Stimulated activated CD8-positive, alpha-beta memory T cell treated with anti-CD3 and anti-CD28 coated beads, Interleukin-4, amount 100 ng/mL, for 48 hours (primary cell): Measurements from ENCODE around the gene SLC39A11.
"Not testable (repeated sequence)": the region's sequence is repeated elsewhere in the genome, so short reads cannot be mapped to it uniquely, and the experiment has no call there.

Source experiments
- DNase-seq: peaks from one replicate; pipeline ENCODE4 v3.0.0-alpha.2; 2020

The SLC39A11 gene

DNA sequence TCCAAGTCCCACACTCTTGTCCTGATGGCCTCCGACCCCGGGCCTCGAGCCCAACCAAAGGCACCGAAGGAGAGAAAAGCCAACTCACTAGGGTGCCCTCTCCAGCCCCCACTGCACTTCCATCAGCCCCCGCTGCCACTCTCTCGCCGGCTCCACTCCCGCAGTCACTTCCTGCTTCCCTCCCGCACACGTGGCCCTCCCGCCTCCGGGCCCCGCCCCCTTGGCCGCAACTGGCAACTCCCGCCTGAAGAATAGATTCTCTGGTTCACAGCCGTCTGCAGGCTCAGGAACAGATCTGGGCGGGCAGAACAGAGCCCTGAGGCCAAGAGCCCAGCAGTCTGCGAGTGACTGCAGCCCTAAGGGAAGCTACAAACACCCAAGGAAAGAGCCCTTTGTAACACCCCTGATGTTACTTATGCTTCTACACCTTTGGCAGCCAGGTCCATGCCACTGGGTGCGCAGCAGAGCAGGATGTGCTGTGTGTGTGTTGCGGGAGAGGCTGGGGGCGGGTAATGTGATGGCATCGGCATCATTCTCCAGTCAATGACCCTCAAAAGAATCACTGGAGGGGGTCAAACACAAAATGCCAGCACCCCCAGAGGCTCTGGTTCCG lies at the start of gene SLC39A11:
TSS of gene SLC39A11 (minus strand) at position 166 of the 613 bp plus-strand sequence. CDS start 3,924 bp downstream, outside the sequence.
- peak; percentile 93 for DNase-seq

DNA sequence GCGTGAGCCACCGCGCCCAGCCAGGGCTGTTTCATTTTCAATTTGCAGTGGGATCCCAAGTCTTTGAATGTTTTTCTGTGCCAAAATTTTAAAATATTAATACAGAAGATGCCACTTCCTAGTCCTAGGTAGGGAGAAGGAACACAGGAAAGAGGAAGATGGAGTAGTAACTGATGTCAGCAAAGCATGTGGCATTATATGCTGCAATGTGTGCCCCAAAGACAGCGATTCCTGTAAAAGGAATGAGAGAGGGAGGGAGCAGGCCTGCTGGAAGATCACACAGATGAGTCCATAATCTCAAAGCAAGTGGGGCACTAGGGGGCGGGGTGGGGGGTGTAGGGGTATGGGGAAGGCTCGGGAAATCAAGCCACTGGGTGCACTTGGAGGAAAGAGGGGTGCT lies 48.9 kb upstream of the SLC39A11 start:
- DNase-seq, result no peak

GRCh38 chr17:73140566-73140965 lies 48.1 kb upstream of the SLC39A11 start:
- no peak for DNase-seq

- no peak for DNase-seq
These were observed 46.8 kb upstream of the SLC39A11 start for GRCh38 chr17:73139296-73139695.

GRCh38 chr17:73138541-73139138 lies 46.2 kb upstream of the SLC39A11 start:
- no peak for DNase-seq

GRCh38 chr17:73137376-73137775 lies 44.9 kb upstream of the SLC39A11 start:
- no peak for DNase-seq

- no peak for DNase-seq
These were observed 43.3 kb upstream of the SLC39A11 start for GRCh38 chr17:73135766-73136165.

- no peak for DNase-seq
These were observed 41.6 kb upstream of the SLC39A11 start for GRCh38 chr17:73133911-73134649.

GRCh38 chr17:73132085-73132492 lies 39.6 kb upstream of the SLC39A11 start:
- no peak for DNase-seq

DNA sequence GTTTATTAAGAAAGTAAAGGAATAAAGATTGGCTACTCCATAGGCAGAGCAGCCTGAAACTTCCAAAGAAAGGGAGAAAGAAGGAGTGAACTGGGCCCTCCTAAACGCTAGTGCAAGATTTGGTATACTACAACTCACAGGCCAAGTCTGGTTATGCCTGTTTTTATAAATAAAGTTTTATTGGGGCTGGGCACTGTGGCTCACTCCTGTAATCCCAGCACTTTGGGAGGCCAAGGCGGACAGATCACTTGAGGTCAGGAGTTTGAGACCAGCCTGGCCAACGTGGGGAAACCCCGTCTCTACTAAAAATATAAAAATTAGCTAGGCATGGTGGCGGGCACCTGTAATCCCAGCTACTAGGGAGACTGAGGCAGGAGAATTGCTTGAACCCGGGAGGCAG lies 39.0 kb upstream of the SLC39A11 start:
- not testable (repeated sequence) for DNase-seq

DNA sequence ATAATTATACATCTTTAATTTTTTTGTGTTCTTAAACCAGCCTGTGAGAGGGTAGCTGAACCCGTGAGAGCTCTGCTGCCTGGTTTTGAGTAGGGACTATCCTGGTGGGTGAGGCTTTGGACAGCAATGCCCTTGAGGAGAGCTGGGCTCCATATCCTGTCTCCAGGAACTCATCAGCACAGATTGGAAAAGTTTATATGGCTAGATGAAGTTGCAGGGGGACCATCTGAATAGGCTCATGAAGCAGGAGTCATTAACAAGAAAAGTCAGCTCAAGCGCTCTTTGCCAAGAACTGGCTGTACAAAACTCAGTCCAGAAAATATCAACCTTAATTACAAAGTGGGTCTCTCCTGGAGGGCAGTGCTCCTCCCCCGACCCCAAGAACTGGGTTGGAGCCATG lies 38.5 kb upstream of the SLC39A11 start:
- no peak for DNase-seq

DNA sequence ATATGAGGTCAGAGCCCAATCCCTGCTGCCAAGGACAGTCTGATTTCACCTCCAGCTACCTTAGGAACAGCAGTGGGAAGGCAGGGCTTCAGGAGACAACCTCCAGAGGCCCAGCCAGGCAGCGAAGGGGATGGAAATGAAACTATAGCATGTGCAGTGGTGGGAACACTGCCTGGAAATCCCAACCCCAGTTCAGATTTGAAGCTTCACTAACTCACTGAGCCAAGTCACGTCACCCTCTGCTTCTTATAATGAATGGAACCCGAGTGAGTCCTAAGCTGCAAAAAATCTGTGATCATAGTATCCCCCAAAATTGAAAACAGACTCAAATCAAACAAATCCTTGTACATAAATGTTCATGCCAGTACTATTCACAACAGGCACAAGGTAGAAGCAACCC lies 36.0 kb upstream of the SLC39A11 start:
- no peak for DNase-seq

DNA sequence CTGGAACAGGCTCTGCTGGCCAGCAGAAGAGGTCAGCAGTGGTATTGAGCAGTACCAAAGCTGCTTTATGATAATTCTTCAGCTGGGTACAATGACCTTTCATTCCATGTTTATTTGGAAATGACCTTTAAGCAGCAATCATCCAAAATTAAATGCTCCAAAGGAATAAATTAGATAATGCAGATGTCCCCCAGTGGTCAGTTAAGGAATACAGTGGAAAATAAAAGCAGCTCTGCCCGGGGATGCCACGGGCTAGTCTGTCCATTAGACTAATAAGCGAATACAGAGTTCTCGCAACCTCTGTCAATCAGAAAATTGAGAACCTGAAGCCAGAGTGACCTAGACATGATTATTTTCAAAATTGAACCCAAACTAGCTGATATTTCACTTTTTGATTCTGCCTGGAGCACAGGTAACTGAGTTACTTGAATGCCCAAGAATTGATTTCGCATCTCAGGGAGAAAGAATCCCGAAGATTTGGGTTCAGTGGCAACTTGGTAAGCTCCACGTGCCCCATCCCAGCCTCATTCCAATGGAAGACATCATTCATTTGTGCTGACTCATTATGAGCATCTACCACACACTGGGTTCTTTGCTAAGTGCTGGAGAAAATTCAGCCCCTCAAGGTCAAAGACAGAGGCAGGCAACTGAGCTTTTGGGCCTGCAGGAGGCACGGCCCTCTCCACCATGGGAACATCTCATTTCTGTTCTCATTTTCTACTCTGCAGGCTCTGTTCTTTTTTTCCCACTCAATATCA lies 34.4 kb upstream of the SLC39A11 start:
- no peak for DNase-seq

- DNase-seq, result no peak
These were observed 31.3 kb upstream of the SLC39A11 start for GRCh38 chr17:73123606-73124320.

DNA sequence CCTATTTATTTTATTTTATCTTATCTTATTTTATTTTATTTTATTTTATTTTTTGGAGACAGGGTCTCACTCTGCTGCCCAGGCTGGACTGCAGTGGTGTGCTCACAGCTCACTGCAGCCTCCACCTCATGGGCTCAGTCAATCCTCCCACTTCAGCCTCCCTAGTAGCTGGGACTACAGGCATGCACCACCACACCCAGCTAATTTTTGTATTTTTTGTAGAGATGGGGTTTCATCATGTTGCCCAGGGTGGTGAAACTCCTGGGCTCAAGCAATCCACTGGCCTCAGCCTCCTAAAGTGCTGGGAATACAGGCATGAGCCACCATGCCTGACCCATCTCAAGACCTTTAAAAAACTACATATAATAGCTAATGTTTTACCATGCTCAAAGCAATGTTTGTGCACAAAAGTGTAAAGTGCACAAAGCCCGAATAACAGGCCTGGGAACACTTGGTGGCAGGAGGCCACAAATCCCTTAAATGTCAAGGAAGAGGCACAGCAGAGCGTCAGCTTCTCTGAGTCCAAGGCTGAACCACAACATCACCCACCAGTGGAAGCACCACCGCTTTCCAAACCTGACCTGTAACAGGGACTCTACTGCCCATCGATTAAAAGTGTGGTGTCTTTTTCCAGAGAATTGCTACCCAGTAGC lies 30.6 kb upstream of the SLC39A11 start:
- no peak for DNase-seq

DNA sequence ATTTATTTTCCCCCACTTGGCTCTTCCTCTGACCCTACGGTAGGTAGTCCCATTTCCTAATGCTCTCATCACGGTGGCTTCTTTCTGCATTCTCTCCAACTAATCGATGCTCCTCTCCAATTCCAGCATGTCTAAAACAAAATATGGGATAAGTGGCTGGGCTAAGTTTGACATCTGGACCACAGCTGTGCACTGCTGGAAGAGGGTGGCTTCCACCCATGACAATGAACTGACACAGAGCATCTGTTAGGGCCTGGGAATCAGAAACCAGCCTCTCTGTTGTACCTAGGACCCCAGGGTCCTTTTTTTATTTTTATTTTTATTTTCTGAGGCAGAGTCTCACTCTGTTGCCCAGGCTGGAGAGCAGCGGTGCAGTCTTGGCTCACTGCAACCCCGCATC lies 29.0 kb upstream of the SLC39A11 start:
- no peak for DNase-seq

DNA sequence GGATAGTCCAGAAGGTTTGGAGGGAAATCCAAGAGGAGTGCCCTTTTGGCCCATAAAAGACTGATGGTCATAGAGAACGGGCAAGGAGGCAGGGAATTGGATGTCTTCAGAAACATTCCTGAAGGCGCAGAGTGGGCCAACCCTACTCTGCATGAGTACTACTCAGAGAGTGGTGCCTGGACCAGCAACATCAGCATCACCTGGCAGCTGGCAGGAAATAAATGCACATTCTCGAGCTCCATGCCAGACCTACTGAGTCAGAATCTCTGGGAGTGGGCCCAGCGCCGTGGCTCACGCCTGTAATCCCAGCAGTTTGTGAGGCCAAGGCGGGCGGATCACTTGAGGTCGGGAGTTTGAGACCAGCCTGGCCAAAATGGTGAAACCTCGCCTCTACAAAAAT lies 27.1 kb upstream of the SLC39A11 start:
- no peak for DNase-seq

- DNase-seq, result no peak
These were observed 26.5 kb upstream of the SLC39A11 start for GRCh38 chr17:73118951-73119391.

DNA sequence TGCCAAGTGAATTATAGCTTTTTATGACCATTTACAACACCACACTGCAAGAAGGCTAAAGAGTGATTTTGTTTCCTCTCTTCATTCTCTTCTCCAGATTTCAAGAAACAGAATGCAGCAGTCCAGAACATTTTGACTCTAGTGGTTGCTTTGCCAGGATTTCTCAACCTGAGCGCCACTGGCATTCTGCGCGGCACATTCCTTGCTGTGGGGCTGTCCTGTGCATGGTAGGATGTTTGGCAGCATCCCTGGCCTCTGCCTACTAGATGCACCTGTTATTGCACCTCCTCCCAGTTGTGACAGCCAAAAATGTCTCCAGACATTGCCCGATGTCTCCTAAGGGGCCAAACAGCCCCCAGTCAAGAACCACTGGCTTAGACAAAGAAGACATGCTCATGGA lies 25.7 kb upstream of the SLC39A11 start:
- DNase-seq, result no peak

DNA sequence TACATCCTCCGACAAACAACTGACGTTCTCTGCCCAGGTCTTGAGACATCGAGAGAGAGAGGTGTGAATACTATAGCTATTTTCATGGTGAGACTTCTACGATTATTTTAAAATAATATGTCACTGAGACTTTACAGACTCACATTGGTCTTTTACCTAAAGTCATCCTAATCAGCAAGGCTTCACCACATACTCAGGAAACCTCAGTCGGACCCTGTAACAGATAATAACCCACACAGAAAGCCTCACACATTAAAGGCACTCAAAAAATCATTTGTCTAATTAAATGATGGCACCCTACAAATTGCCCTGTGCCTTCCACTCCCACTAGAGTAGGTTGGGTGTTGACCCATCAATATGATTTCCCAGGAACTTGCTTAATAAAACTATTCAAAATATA lies 19.8 kb upstream of the SLC39A11 start:
- no peak for DNase-seq

DNA sequence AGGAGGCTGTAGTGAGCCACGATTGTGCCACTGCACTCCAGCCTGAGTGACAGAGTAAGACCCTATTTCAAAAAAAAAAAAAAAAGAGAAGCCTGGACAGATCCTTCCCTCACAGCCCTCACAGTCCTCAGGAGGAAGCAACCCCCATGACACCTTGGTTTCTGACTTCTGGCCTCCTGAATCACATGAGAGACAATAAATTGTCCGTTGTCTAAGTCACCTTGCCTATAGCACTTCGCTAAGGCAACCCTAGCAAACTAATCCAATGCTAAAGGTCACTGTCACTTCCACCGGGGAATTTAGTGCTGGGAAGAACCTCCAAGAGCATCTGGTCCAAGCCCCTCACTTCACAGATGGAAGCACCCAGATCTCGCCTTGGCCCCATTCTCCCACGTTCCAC lies 18.9 kb upstream of the SLC39A11 start:
- no peak for DNase-seq

- DNase-seq, result no peak
These were observed 14.7 kb upstream of the SLC39A11 start for GRCh38 chr17:73107191-73107590.
